ENCODE data around the gene BSPRY. TPM values are rescaled to one million over a fixed set of nuclear protein-coding genes. Genes with fewer than 3 reads are reported as not detected.

The BSPRY gene
- total RNA-seq, 4 donors from 2014 or later: 0.52 to 0.99 (median 0.70) TPM

GRCh38 chr9:113345671-113346070 is 3.7 kb upstream of the BSPRY start:
- Histone ChIP-seq H3K4me3 (no peak overlapping the region), H3K36me3 (no peaks in the 10 kb centered on the region), H3K9me3 (no peaks in the 10 kb centered on the region), H3K4me1 (peaks cover 11 to 34% (median 33%) of the 10 kb centered on the region in 4 donors), H3K27ac (replicated peaks in 1 of 4) (peak overlapping the region in 1 of 4 donors; percentile 86), H3K27me3 (peaks cover 0 to 15% (median 6%) of the 10 kb centered on the region in 4 donors)
- intact Hi-C loops (cut with DNase I): loop anchor here (10.0 kb wide), 1 partner anchor 59 kb away; the partner anchor contains the start of gene ALAD
- no peak for TF ChIP-seq POLR2AphosphoS5 (IDR thresholded peaks at IDR 0.05)
- no peak for TF ChIP-seq POLR2A (IDR thresholded peaks at IDR 0.05; ENCODE audit: low read depth)
- no peak for TF ChIP-seq CTCF (IDR thresholded peaks at IDR 0.05)
- WGBS: 87% methylated on average over 1 of the region's 1 CpG
- DNase-seq (ENCODE audit: extremely low spot score): no peak

GRCh38 chr9:113348437-113348836 is 904 bp upstream of the BSPRY start:
- intact Hi-C loops (cut with DNase I): loop anchor here (10.0 kb wide), 1 partner anchor 56 kb away; the partner anchor contains the start of gene ALAD
- Histone ChIP-seq H3K4me1 (peaks cover 8 to 29% (median 25%) of the 10 kb centered on the region in 4 donors), H3K9me3 (no peaks in the 10 kb centered on the region), H3K36me3 (no peaks in the 10 kb centered on the region), H3K27me3 (peaks cover 0 to 40% (median 10%) of the 10 kb centered on the region in 4 donors), H3K4me3 (no peak overlapping the region), H3K27ac (replicated peaks in 1 of 4) (no peak overlapping the region)
- 85% methylated on average over 3 of the region's 3 CpGs for WGBS
- no peak for DNase-seq (ENCODE audit: extremely low spot score)
- TF ChIP-seq POLR2A (IDR thresholded peaks at IDR 0.05; ENCODE audit: low read depth): no peak
- no peak for TF ChIP-seq POLR2AphosphoS5 (IDR thresholded peaks at IDR 0.05)
- TF ChIP-seq EP300 (IDR thresholded peaks at IDR 0.05): no peak
- TF ChIP-seq CTCF (IDR thresholded peaks at IDR 0.05): no peak

GRCh38 chr9:113349066-113349444 is 286 bp upstream of the BSPRY start:
- peaks cover 0 to 46% (median 10%) of the 10 kb centered on the region in 4 donors for H3K27me3 ChIP-seq
- intact Hi-C loops (cut with DNase I): loop anchor here (10.0 kb wide), 1 partner anchor 56 kb away; the partner anchor contains the start of gene ALAD
- H3K4me1 ChIP-seq: peaks cover 2 to 22% (median 19%) of the 10 kb centered on the region in 4 donors
- TF ChIP-seq CTCF (IDR thresholded peaks at IDR 0.05) (no peak), POLR2A (IDR thresholded peaks at IDR 0.05; ENCODE audit: low read depth) (no peak)
- WGBS: 27% methylated on average over 13 of the region's 13 CpGs
- DNase-seq (ENCODE audit: extremely low spot score): no peak
- peak overlapping the region; percentile 52 to 67 (median 58) for H3K4me3 ChIP-seq
- no peaks in the 10 kb centered on the region for H3K36me3 ChIP-seq
- H3K9me3 ChIP-seq: no peaks in the 10 kb centered on the region
- H3K27ac ChIP-seq (replicated peaks in 1 of 4): no peak overlapping the region

GRCh38 chr9:113350107-113350661 is 843 bp downstream of the BSPRY start:
- H3K9me3 ChIP-seq: no peaks in the 10 kb centered on the region
- intact Hi-C loops (cut with DNase I): no loop called here
- no peaks in the 10 kb centered on the region for H3K36me3 ChIP-seq
- no peak for DNase-seq (ENCODE audit: extremely low spot score)
- H3K4me3 ChIP-seq: peak overlapping the region; percentile 52 to 67 (median 58)
- H3K27me3 ChIP-seq: peaks cover 0 to 58% (median 10%) of the 10 kb centered on the region in 4 donors
- peaks cover 0 to 16% (median 15%) of the 10 kb centered on the region in 4 donors for H3K4me1 ChIP-seq
- no peak overlapping the region for H3K27ac ChIP-seq (replicated peaks in 1 of 4)
- 17% methylated on average over 14 of the region's 14 CpGs for WGBS
- TF ChIP-seq CTCF (IDR thresholded peaks at IDR 0.05) (no peak), EP300 (IDR thresholded peaks at IDR 0.05) (no peak), POLR2AphosphoS5 (IDR thresholded peaks at IDR 0.05) (no peak), POLR2A (IDR thresholded peaks at IDR 0.05; ENCODE audit: low read depth) (no peak)
